Memory B cell (primary cell): ENCODE results near the gene TP63.
"Not testable (repeated sequence)": the region's sequence is repeated elsewhere in the genome, so short reads cannot be mapped to it uniquely, and the experiment has no call there.

ENCODE experiments used
- ATAC-seq: fragments of 150-1000 bp; cut with Tn5 transposase; 2 replicates; pipeline ENCODE4 v1.10.0; 2021; ENCODE audit warnings: low read depth, mild to moderate bottlenecking, moderate library complexity
- DNase-seq, 2 donors: peaks; one replicate each; pipeline ENCODE4 v3.0.0; 2022; ENCODE audit warnings: low spot score in 2 of 2
- H3K27ac Mint-ChIP-seq: one replicate; pipeline ENCODE4 v1.8.0; 2022; ENCODE audit warnings: mild to moderate bottlenecking, moderate library complexity, mixed read lengths
- H3K27me3 Mint-ChIP-seq: one replicate; pipeline ENCODE4 v1.8.0; 2022; ENCODE audit warnings: mixed read lengths
- H3K36me3 Mint-ChIP-seq: one replicate; pipeline ENCODE4 v1.8.0; 2022; ENCODE audit warnings: mild to moderate bottlenecking, mixed read lengths
- H3K4me1 Mint-ChIP-seq: one replicate; pipeline ENCODE4 v1.8.0; 2022; ENCODE audit warnings: mixed read lengths
- H3K4me3 Mint-ChIP-seq: one replicate; pipeline ENCODE4 v1.8.0; 2022; ENCODE audit warnings: mild to moderate bottlenecking, moderate library complexity, mixed read lengths
- H3K9me3 Mint-ChIP-seq: one replicate; pipeline ENCODE4 v1.8.0; 2022; ENCODE audit warnings: mixed read lengths

TP63 gene

GRCh38 chr3:189737071-189737470 lies 105.9 kb downstream of the TP63 start:
- peaks cover 3% of the 10 kb centered on the region for H3K27me3 Mint-ChIP-seq
- no peak overlapping the region for H3K4me3 Mint-ChIP-seq
- no peak overlapping the region for H3K27ac Mint-ChIP-seq
- DNase-seq: no peak
- H3K9me3 Mint-ChIP-seq: peaks cover 4% of the 10 kb centered on the region
- ATAC-seq: no peak
- H3K4me1 Mint-ChIP-seq: no peaks in the 10 kb centered on the region
- H3K36me3 Mint-ChIP-seq: no peaks in the 10 kb centered on the region

GRCh38 chr3:189737619-189738018 lies 106.4 kb downstream of the TP63 start:
- H3K36me3 Mint-ChIP-seq: no peaks in the 10 kb centered on the region
- no peak for ATAC-seq
- no peak overlapping the region for H3K4me3 Mint-ChIP-seq
- H3K27me3 Mint-ChIP-seq: peaks cover 3% of the 10 kb centered on the region
- no peak overlapping the region for H3K27ac Mint-ChIP-seq
- H3K9me3 Mint-ChIP-seq: peaks cover 4% of the 10 kb centered on the region
- no peaks in the 10 kb centered on the region for H3K4me1 Mint-ChIP-seq
- no peak for DNase-seq

GRCh38 chr3:189739378-189739777 lies 108.2 kb downstream of the TP63 start:
- no peak overlapping the region for H3K27ac Mint-ChIP-seq
- no peaks in the 10 kb centered on the region for H3K36me3 Mint-ChIP-seq
- peaks cover 3% of the 10 kb centered on the region for H3K27me3 Mint-ChIP-seq
- no peaks in the 10 kb centered on the region for H3K4me1 Mint-ChIP-seq
- DNase-seq: no peak
- H3K4me3 Mint-ChIP-seq: no peak overlapping the region
- no peak for ATAC-seq
- H3K9me3 Mint-ChIP-seq: peaks cover 4% of the 10 kb centered on the region

GRCh38 chr3:189740156-189740555 lies 109.0 kb downstream of the TP63 start:
- no peak for ATAC-seq
- H3K9me3 Mint-ChIP-seq: peaks cover 6% of the 10 kb centered on the region
- H3K27me3 Mint-ChIP-seq: peaks cover 3% of the 10 kb centered on the region
- no peak overlapping the region for H3K27ac Mint-ChIP-seq
- no peak for DNase-seq
- H3K4me1 Mint-ChIP-seq: no peaks in the 10 kb centered on the region
- no peak overlapping the region for H3K4me3 Mint-ChIP-seq
- H3K36me3 Mint-ChIP-seq: no peaks in the 10 kb centered on the region

GRCh38 chr3:189744235-189744634 lies 113.0 kb downstream of the TP63 start:
- ATAC-seq: no peak
- Mint-ChIP-seq H3K4me1 (no peaks in the 10 kb centered on the region), H3K4me3 (no peak overlapping the region)

GRCh38 chr3:189745622-189746021 lies 114.4 kb downstream of the TP63 start:
- H3K27me3 Mint-ChIP-seq: no peaks in the 10 kb centered on the region
- DNase-seq (no peak), ATAC-seq (no peak)
- H3K9me3 Mint-ChIP-seq: peaks cover 6% of the 10 kb centered on the region
- H3K27ac Mint-ChIP-seq: no peak overlapping the region
- H3K4me1 Mint-ChIP-seq: no peaks in the 10 kb centered on the region
- H3K4me3 Mint-ChIP-seq: no peak overlapping the region
- H3K36me3 Mint-ChIP-seq: no peaks in the 10 kb centered on the region

More at GRCh38 chr3:189744235-189744634, 113.0 kb downstream of the TP63 start:
- H3K9me3 Mint-ChIP-seq: peaks cover 6% of the 10 kb centered on the region
- H3K27me3 Mint-ChIP-seq: no peaks in the 10 kb centered on the region
- no peaks in the 10 kb centered on the region for H3K36me3 Mint-ChIP-seq
- DNase-seq: no peak
- H3K27ac Mint-ChIP-seq: no peak overlapping the region

- H3K36me3 Mint-ChIP-seq: peaks cover 2% of the 10 kb centered on the region
- peaks cover 8% of the 10 kb centered on the region for H3K9me3 Mint-ChIP-seq
- H3K27ac Mint-ChIP-seq: no peak overlapping the region
- H3K4me3 Mint-ChIP-seq: no peak overlapping the region
- H3K4me1 Mint-ChIP-seq: no peaks in the 10 kb centered on the region
- no peaks in the 10 kb centered on the region for H3K27me3 Mint-ChIP-seq
- DNase-seq (no peak), ATAC-seq (no peak)
Measured at GRCh38 chr3:189748046-189748445, 116.9 kb downstream of the TP63 start.

- not testable (repeated sequence) for H3K27me3 Mint-ChIP-seq, H3K9me3 Mint-ChIP-seq, H3K27ac Mint-ChIP-seq, H3K4me3 Mint-ChIP-seq, H3K36me3 Mint-ChIP-seq, ATAC-seq, H3K4me1 Mint-ChIP-seq, DNase-seq
Measured at GRCh38 chr3:189750972-189751371, 119.8 kb downstream of the TP63 start.

- Mint-ChIP-seq H3K27ac (no peak overlapping the region), H3K9me3 (peaks cover 2% of the 10 kb centered on the region), H3K27me3 (no peaks in the 10 kb centered on the region), H3K4me3 (no peak overlapping the region), H3K4me1 (no peaks in the 10 kb centered on the region), H3K36me3 (peaks cover 2% of the 10 kb centered on the region)
- DNase-seq: no peak
- no peak for ATAC-seq
Measured at GRCh38 chr3:189754356-189754755, 123.2 kb downstream of the TP63 start.

- no peaks in the 10 kb centered on the region for H3K27me3 Mint-ChIP-seq
- no peak overlapping the region for H3K27ac Mint-ChIP-seq
- no peaks in the 10 kb centered on the region for H3K4me1 Mint-ChIP-seq
- DNase-seq (no peak), ATAC-seq (no peak)
- peaks cover 2% of the 10 kb centered on the region for H3K9me3 Mint-ChIP-seq
- peaks cover 2% of the 10 kb centered on the region for H3K36me3 Mint-ChIP-seq
- H3K4me3 Mint-ChIP-seq: no peak overlapping the region
Measured at GRCh38 chr3:189756582-189757078, 125.4 kb downstream of the TP63 start.

GRCh38 chr3:189758186-189758585 lies 127.0 kb downstream of the TP63 start:
- H3K4me3 Mint-ChIP-seq: no peak overlapping the region
- no peak overlapping the region for H3K27ac Mint-ChIP-seq
- no peaks in the 10 kb centered on the region for H3K9me3 Mint-ChIP-seq
- H3K36me3 Mint-ChIP-seq: no peaks in the 10 kb centered on the region
- H3K4me1 Mint-ChIP-seq: no peaks in the 10 kb centered on the region
- DNase-seq: no peak
- H3K27me3 Mint-ChIP-seq: no peaks in the 10 kb centered on the region
- no peak for ATAC-seq

- no peaks in the 10 kb centered on the region for H3K27me3 Mint-ChIP-seq
- no peak overlapping the region for H3K27ac Mint-ChIP-seq
- no peak overlapping the region for H3K4me3 Mint-ChIP-seq
- no peaks in the 10 kb centered on the region for H3K9me3 Mint-ChIP-seq
- no peaks in the 10 kb centered on the region for H3K4me1 Mint-ChIP-seq
- H3K36me3 Mint-ChIP-seq: no peaks in the 10 kb centered on the region
- no peak for DNase-seq
- ATAC-seq: no peak
Measured at GRCh38 chr3:189766416-189766815, 135.2 kb downstream of the TP63 start.

GRCh38 chr3:189771842-189772450 lies 140.8 kb downstream of the TP63 start:
- DNase-seq: no peak
- no peak overlapping the region for H3K27ac Mint-ChIP-seq

GRCh38 chr3:189772584-189772983 lies 141.4 kb downstream of the TP63 start:
- ATAC-seq (no peak), DNase-seq (no peak)
- no peaks in the 10 kb centered on the region for H3K4me1 Mint-ChIP-seq
- H3K27me3 Mint-ChIP-seq: no peaks in the 10 kb centered on the region
- no peaks in the 10 kb centered on the region for H3K36me3 Mint-ChIP-seq
- H3K4me3 Mint-ChIP-seq: no peak overlapping the region
- H3K9me3 Mint-ChIP-seq: peaks cover 1% of the 10 kb centered on the region
- no peak overlapping the region for H3K27ac Mint-ChIP-seq

More at GRCh38 chr3:189771842-189772450, 140.8 kb downstream of the TP63 start:
- Mint-ChIP-seq H3K36me3 (no peaks in the 10 kb centered on the region), H3K4me3 (no peak overlapping the region), H3K4me1 (no peaks in the 10 kb centered on the region), H3K9me3 (peaks cover 1% of the 10 kb centered on the region), H3K27me3 (no peaks in the 10 kb centered on the region)
- no peak for ATAC-seq

- no peak overlapping the region for H3K4me3 Mint-ChIP-seq
- no peak for DNase-seq
- H3K27ac Mint-ChIP-seq: no peak overlapping the region
- ATAC-seq: no peak
- no peaks in the 10 kb centered on the region for H3K36me3 Mint-ChIP-seq
- H3K4me1 Mint-ChIP-seq: no peaks in the 10 kb centered on the region
- no peaks in the 10 kb centered on the region for H3K27me3 Mint-ChIP-seq
- H3K9me3 Mint-ChIP-seq: peaks cover 1% of the 10 kb centered on the region
Measured at GRCh38 chr3:189773056-189773455, 141.9 kb downstream of the TP63 start.
